ENCODE results near the gene PCNX2. TPM values are rescaled to one million over a fixed set of nuclear protein-coding genes. Genes with fewer than 3 reads are reported as not detected.

The PCNX2 gene
- total and polyA plus RNA-seq, 2 of the 13 experiments (the other 11 are each of a cell fraction or from before 2014, with no cell fraction given): 0.11 to 0.42 TPM

GRCh38 chr1:232956081-232956480, 339.4 kb downstream of the PCNX2 start:
- Histone ChIP-seq H3K36me3 (replicated peaks in 1 of 2; ENCODE audit: control insufficient read depth in 1 of 2, insufficient read depth in 2 of 2, low read length in 2 of 2) (peaks cover 5 to 16% of the 10 kb centered on the region in 2 experiments), H3K4me2 (ENCODE audit: low read depth, low read length) (no peak overlapping the region), H3K79me2 (ENCODE audit: insufficient read depth, low read length) (peaks cover 24% of the 10 kb centered on the region), H3K9ac (ENCODE audit: insufficient read depth, low read depth, low read length) (no peak overlapping the region), H3K27ac (ENCODE audit: extremely low read length, insufficient read depth, low read length) (no peak overlapping the region), H3K4me3 (replicated peaks in 1 of 3; ENCODE audit: insufficient read depth in 1 of 3, low read depth in 2 of 3, low read length in 3 of 3) (no peak overlapping the region), H2AFZ (ENCODE audit: low read length) (no peak overlapping the region), H4K20me1 (ENCODE audit: insufficient read depth, low read length) (no peaks in the 10 kb centered on the region), H3K9me3 (ENCODE audit: low read length) (no peaks in the 10 kb centered on the region), H3K27me3 (ENCODE audit: control insufficient read depth in 1 of 2, insufficient read depth in 2 of 2, low read length in 2 of 2) (no peaks in the 10 kb centered on the region), H3K4me1 (ENCODE audit: insufficient read depth, low read length) (peaks cover 22% of the 10 kb centered on the region)
- TF ChIP-seq RBM22 (optimal IDR thresholded peaks at IDR 0.05; ENCODE audit: low read length) (no peak), ARID4A (CRISPR knock-in tag; IDR thresholded peaks at IDR 0.05; ENCODE audit: borderline replicate concordance) (no peak), ZNF766 (CRISPR knock-in tag; IDR thresholded peaks at IDR 0.05; ENCODE audit: borderline replicate concordance) (no peak), ZNF331 (CRISPR knock-in tag; IDR thresholded peaks at IDR 0.05) (no peak), ZNF564 (CRISPR knock-in tag; IDR thresholded peaks at IDR 0.05) (no peak), TOE1 (CRISPR knock-in tag; IDR thresholded peaks at IDR 0.05) (no peak), CC2D1A (CRISPR knock-in tag; IDR thresholded peaks at IDR 0.05) (no peak), GLI4 (CRISPR knock-in tag; IDR thresholded peaks at IDR 0.05; ENCODE audit: borderline replicate concordance) (no peak), SOX13 (IDR thresholded peaks at IDR 0.05) (no peak), SOX13 (CRISPR knock-in tag; conservative IDR thresholded peaks at IDR 0.05 in 1 of 2, IDR thresholded peaks at IDR 0.05 in 1 of 2) (no peak), ZNF292 (CRISPR knock-in tag; IDR thresholded peaks at IDR 0.05; ENCODE audit: borderline replicate concordance, low read depth) (no peak)
- TF ChIP-seq, protein P1, sequence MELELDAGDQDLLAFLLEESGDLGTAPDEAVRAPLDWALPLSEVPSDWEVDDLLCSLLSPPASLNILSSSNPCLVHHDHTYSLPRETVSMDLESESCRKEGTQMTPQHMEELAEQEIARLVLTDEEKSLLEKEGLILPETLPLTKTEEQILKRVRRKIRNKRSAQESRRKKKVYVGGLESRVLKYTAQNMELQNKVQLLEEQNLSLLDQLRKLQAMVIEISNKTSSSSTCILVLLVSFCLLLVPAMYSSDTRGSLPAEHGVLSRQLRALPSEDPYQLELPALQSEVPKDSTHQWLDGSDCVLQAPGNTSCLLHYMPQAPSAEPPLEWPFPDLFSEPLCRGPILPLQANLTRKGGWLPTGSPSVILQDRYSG (CRISPR knock-in tag; IDR thresholded peaks at IDR 0.05): no peak
- TF ChIP-seq, protein P2, sequence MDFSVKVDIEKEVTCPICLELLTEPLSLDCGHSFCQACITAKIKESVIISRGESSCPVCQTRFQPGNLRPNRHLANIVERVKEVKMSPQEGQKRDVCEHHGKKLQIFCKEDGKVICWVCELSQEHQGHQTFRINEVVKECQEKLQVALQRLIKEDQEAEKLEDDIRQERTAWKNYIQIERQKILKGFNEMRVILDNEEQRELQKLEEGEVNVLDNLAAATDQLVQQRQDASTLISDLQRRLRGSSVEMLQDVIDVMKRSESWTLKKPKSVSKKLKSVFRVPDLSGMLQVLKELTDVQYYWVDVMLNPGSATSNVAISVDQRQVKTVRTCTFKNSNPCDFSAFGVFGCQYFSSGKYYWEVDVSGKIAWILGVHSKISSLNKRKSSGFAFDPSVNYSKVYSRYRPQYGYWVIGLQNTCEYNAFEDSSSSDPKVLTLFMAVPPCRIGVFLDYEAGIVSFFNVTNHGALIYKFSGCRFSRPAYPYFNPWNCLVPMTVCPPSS (IDR thresholded peaks at IDR 0.05): no peak
- intact Hi-C loops (cut with micrococcal nuclease; ENCODE audit: unreplicated experiment): loop anchor here (10.0 kb wide), 1 partner anchor 321 kb away; the partner anchor contains the start of gene SIPA1L2
- WGBS (ENCODE audit: low lambda C conversion rate): 92% methylated on average over 6 of the region's 6 CpGs
- in situ Hi-C loops (cut with HindIII; ENCODE audit: extremely low pct_ligation_motif_present, low pct_unique_long_range_greater_than_20kb): loop anchor here (25.0 kb wide), 1 partner anchor 1094 kb away; no protein-coding TSS in a partner anchor
- POLR2A ChIA-PET: no interaction called here
- CTCF ChIA-PET (ENCODE audit: low intra/inter-chr PET ratio, low total read pairs): no interaction called here
- BruUV-seq (replicated peaks): no TSS peak
- DNase-seq (ENCODE audit: low spot score): no peak
- ATAC-seq: no peak
- FAIRE-seq: no peak
